ENCODE data around the gene MUC12.
A peak's percentile ranks its signal among the peaks of the same experiment; 100 is the strongest.
"Not testable (repeated sequence)": the region's sequence is repeated elsewhere in the genome, so short reads cannot be mapped to it uniquely, and the experiment has no call there.

Gene MUC12

GRCh38 chr7:100991631-100992030 lies 22.3 kb downstream of the MUC12 start:
- in situ Hi-C loops (cut with MboI; ENCODE audit: low pct_unique_long_range_greater_than_20kb, low sequenced_read_pairs, unreplicated experiment) = no loop called here
- TF ChIP-seq CTCF (IDR thresholded peaks at IDR 0.05; ENCODE audit: extremely low read depth, insufficient read depth, missing control alignments) = no peak
- DNase-seq (ENCODE audit: low spot score) = no peak

- DNase-seq (ENCODE audit: low spot score); in situ Hi-C loops (cut with MboI; ENCODE audit: low pct_unique_long_range_greater_than_20kb, low sequenced_read_pairs, unreplicated experiment): not testable (repeated sequence)
Measured at GRCh38 chr7:100992280-100992679, 22.9 kb downstream of the MUC12 start.

- in situ Hi-C loops (cut with MboI; ENCODE audit: low pct_unique_long_range_greater_than_20kb, low sequenced_read_pairs, unreplicated experiment); DNase-seq (ENCODE audit: low spot score): not testable (repeated sequence)
Measured at GRCh38 chr7:100994671-100995070, 25.3 kb downstream of the MUC12 start.

- DNase-seq (ENCODE audit: low spot score); in situ Hi-C loops (cut with MboI; ENCODE audit: low pct_unique_long_range_greater_than_20kb, low sequenced_read_pairs, unreplicated experiment): not testable (repeated sequence)
Measured at GRCh38 chr7:100998530-100998929, 29.2 kb downstream of the MUC12 start.

DNA sequence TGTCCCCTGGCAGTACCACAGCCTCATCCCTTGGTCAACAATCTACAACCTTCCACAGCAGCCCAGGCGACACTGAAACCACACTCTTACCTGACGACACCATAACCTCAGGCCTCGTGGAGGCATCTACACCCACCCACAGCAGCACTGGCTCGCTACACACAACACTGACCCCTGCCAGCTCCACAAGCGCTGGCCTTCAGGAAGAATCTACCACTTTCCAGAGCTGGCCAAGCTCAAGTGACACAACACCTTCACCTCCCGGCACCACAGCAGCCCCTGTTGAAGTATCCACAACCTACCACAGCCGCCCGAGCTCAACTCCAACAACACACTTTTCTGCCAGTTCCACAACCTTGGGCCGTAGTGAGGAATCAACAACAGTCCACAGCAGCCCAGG lies 30.0 kb downstream of the MUC12 start:
- DNase-seq (ENCODE audit: low spot score); in situ Hi-C loops (cut with MboI; ENCODE audit: low pct_unique_long_range_greater_than_20kb, low sequenced_read_pairs, unreplicated experiment): not testable (repeated sequence)

DNA sequence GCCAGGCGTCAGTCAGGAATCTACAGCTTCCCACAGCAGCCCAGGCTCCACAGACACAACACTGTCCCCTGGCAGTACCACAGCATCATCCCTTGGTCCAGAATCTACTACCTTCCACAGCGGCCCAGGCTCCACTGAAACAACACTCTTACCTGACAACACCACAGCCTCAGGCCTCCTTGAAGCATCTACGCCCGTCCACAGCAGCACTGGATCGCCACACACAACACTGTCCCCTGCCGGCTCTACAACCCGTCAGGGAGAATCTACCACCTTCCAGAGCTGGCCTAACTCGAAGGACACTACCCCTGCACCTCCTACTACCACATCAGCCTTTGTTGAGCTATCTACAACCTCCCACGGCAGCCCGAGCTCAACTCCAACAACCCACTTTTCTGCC lies 30.7 kb downstream of the MUC12 start:
- in situ Hi-C loops (cut with MboI; ENCODE audit: low pct_unique_long_range_greater_than_20kb, low sequenced_read_pairs, unreplicated experiment); DNase-seq (ENCODE audit: low spot score): not testable (repeated sequence)

DNA sequence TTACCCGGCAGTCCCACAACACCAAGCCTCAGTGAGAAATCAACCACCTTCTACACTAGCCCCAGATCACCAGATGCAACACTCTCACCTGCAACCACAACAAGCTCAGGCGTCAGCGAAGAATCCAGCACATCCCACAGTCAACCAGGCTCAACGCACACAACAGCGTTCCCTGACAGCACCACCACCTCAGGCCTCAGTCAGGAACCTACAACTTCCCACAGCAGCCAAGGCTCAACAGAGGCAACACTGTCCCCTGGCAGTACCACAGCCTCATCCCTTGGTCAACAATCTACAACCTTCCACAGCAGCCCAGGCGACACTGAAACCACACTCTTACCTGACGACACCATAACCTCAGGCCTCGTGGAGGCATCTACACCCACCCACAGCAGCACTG lies 33.0 kb downstream of the MUC12 start:
- in situ Hi-C loops (cut with MboI; ENCODE audit: low pct_unique_long_range_greater_than_20kb, low sequenced_read_pairs, unreplicated experiment); DNase-seq (ENCODE audit: low spot score): not testable (repeated sequence)

- DNase-seq (ENCODE audit: low spot score); in situ Hi-C loops (cut with MboI; ENCODE audit: low pct_unique_long_range_greater_than_20kb, low sequenced_read_pairs, unreplicated experiment): not testable (repeated sequence)
Measured at GRCh38 chr7:101007361-101007760, 38.0 kb downstream of the MUC12 start.

GRCh38 chr7:101009629-101010028 lies 40.3 kb downstream of the MUC12 start:
- TF ChIP-seq CTCF (IDR thresholded peaks at IDR 0.05; ENCODE audit: extremely low read depth, insufficient read depth, missing control alignments) = no peak
- in situ Hi-C loops (cut with MboI; ENCODE audit: low pct_unique_long_range_greater_than_20kb, low sequenced_read_pairs, unreplicated experiment) = no loop called here
- DNase-seq (ENCODE audit: low spot score) = no peak

- no peak for TF ChIP-seq CTCF (IDR thresholded peaks at IDR 0.05; ENCODE audit: extremely low read depth, insufficient read depth, missing control alignments)
- no peak for DNase-seq (ENCODE audit: low spot score)
- in situ Hi-C loops (cut with MboI; ENCODE audit: low pct_unique_long_range_greater_than_20kb, low sequenced_read_pairs, unreplicated experiment) = no loop called here
Measured at GRCh38 chr7:101012931-101013330, 43.6 kb downstream of the MUC12 start.

DNA sequence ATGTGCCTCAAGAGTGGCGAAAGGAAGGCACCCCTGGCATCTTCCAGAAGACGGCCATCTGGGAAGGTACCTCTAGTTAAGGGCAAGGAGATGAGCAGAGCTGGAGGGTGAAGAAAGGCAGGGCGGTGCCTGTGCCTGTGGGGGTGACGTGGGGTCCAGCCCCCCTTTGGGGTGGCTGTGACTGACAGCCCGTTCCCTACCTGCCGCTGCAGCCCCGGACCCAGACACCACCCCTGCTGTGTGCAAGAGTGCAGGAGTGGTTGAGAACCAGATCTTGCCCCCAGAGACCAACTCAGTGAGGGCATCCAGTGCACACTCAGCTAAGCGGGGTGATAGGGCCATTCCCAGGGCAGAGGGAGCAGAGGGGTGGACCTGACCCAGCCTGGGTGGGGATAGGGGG lies 46.3 kb downstream of the MUC12 start:
- no peak for TF ChIP-seq CTCF (IDR thresholded peaks at IDR 0.05; ENCODE audit: extremely low read depth, insufficient read depth, missing control alignments)
- DNase-seq (ENCODE audit: low spot score) = peak; percentile 10
- in situ Hi-C loops (cut with MboI; ENCODE audit: low pct_unique_long_range_greater_than_20kb, low sequenced_read_pairs, unreplicated experiment) = no loop called here
